IMR-90 (cell line): ENCODE data around the gene LEUTX. TPM values are rescaled to one million over a fixed set of nuclear protein-coding genes. Genes with fewer than 3 reads are reported as not detected.

Experiments
- ATAC-seq: fragments of 200-7000 bp; cut with Tn5 transposase; 2 replicates; pipeline ENCODE4 v1.9.1; 2020; ENCODE audit warnings: low read depth, mild to moderate bottlenecking, moderate library complexity
- BruUV-seq: library from RNA; stranded (reverse); fragments of 400-500 nt; replicated peaks from 2 replicates; lab custom pipeline; 2021; lab: Mats Ljungman, UMichigan
- CTCF ChIA-PET: fragments of 300-600 bp; formaldehyde crosslinking; extraction: SDS; loops from one replicate; lab custom pipeline; 2021; ENCODE audit warnings: antibody characterized with exemption; lab: Yijun Ruan, JAX
- POLR2A ChIA-PET: fragments of 300-600 bp; sonication (Branson Sonifier 250); formaldehyde crosslinking; loops from one replicate; lab custom pipeline; 2022; ENCODE audit warnings: antibody characterized with exemption; ENCODE audit not compliant: unreplicated experiment; lab: Charles Lee
- DNase-seq: peaks from one replicate; pipeline ENCODE4 v3.0.0; 2013
- H2AFZ ChIP-seq: replicated peaks from 2 replicates; pipeline ENCODE3; 2013; ENCODE audit warnings: low read length, mild to moderate bottlenecking; ENCODE audit not compliant: poor library complexity
- H2AK5ac ChIP-seq: 2 replicates; pipeline ENCODE4 v1.6.1; 2013; ENCODE audit warnings: low read depth, low read length, inconsistent platforms
- H2AK9ac ChIP-seq: replicated peaks from 2 replicates; pipeline ENCODE3; 2013; ENCODE audit warnings: mild to moderate bottlenecking, low read depth, low read length, moderate library complexity; ENCODE audit not compliant: poor library complexity
- H2BK120ac ChIP-seq: 2 replicates; pipeline ENCODE4 v1.6.1; 2013; ENCODE audit warnings: low read depth, low read length, inconsistent platforms
- H2BK15ac ChIP-seq: 3 replicates; pipeline ENCODE4 v1.6.1; 2013; ENCODE audit warnings: low read depth, low read length, inconsistent platforms
- H2BK20ac ChIP-seq: 2 replicates; pipeline ENCODE4 v1.6.1; 2013; ENCODE audit warnings: low read depth, mild to moderate bottlenecking, inconsistent platforms, low read length, moderate library complexity
- H2BK5ac ChIP-seq: 2 replicates; pipeline ENCODE4 v1.6.1; 2013; ENCODE audit warnings: mild to moderate bottlenecking, low read depth, low read length, inconsistent platforms; ENCODE audit not compliant: poor library complexity, severe bottlenecking
- H3K14ac ChIP-seq: replicated peaks from 2 replicates; pipeline ENCODE4 v1.6.1; 2013; ENCODE audit warnings: low read depth, low read length, inconsistent platforms
- H3K18ac ChIP-seq: 2 replicates; pipeline ENCODE4 v1.6.1; 2013; ENCODE audit warnings: low read depth, low read length, control low read depth
- H3K23ac ChIP-seq: 2 replicates; pipeline ENCODE4 v1.6.1; 2013; ENCODE audit warnings: low read depth, low read length, inconsistent platforms
- H3K27ac ChIP-seq: 2 replicates; pipeline ENCODE4 v1.5.1; 2013; ENCODE audit warnings: mild to moderate bottlenecking, control low read depth, low read length; ENCODE audit not compliant: insufficient read depth
- H3K27me3 ChIP-seq: 2 replicates; pipeline ENCODE4 v1.6.1; 2013; ENCODE audit warnings: low read length; ENCODE audit not compliant: control insufficient read depth, insufficient read depth
- H3K36me3 ChIP-seq: 2 replicates; pipeline ENCODE4 v1.6.1; 2013; ENCODE audit warnings: low read length, mixed read lengths; ENCODE audit not compliant: control insufficient read depth, insufficient read depth
- H3K4ac ChIP-seq: 2 replicates; pipeline ENCODE4 v1.6.1; 2013; ENCODE audit warnings: low read depth, low read length, inconsistent platforms
- H3K4me1 ChIP-seq: 2 replicates; pipeline ENCODE4 v1.6.1; 2013; ENCODE audit warnings: low read length, mixed read lengths; ENCODE audit not compliant: control insufficient read depth, insufficient read depth
- H3K4me2 ChIP-seq: 2 replicates; pipeline ENCODE4 v1.6.1; 2013; ENCODE audit warnings: low read depth, mild to moderate bottlenecking, control low read depth, low read length, moderate library complexity
- H3K4me3 ChIP-seq: 2 replicates; pipeline ENCODE4 v1.5.1; 2013; ENCODE audit warnings: low read depth, mild to moderate bottlenecking, control low read depth, low read length, moderate library complexity; ENCODE audit not compliant: insufficient read depth
- H3K56ac ChIP-seq: 2 replicates; pipeline ENCODE4 v1.6.1; 2013; ENCODE audit warnings: low read length, inconsistent platforms; ENCODE audit not compliant: insufficient read depth; ENCODE audit errors: extremely low read depth
- H3K79me1 ChIP-seq, 2 experiments: 2 replicates each; pipeline ENCODE4 v1.6.1; 2013; ENCODE audit warnings: low read length in 2 of 2, inconsistent platforms in 1 of 2, low read depth in 1 of 2
- H3K9ac ChIP-seq: 2 replicates; pipeline ENCODE4 v1.6.1; 2013; ENCODE audit warnings: low read depth, low read length, control low read depth
- H3K9me1 ChIP-seq: 2 replicates; pipeline ENCODE4 v1.6.1; 2013; ENCODE audit warnings: low read length, inconsistent platforms; ENCODE audit not compliant: insufficient read depth
- H3K9me3 ChIP-seq: 2 replicates; pipeline ENCODE4 v1.6.1; 2013; ENCODE audit warnings: low read length; ENCODE audit not compliant: control insufficient read depth, insufficient read depth
- H4K20me1 ChIP-seq: 2 replicates; pipeline ENCODE4 v1.6.1; 2013; ENCODE audit warnings: low read length, inconsistent platforms; ENCODE audit not compliant: insufficient read depth
- H4K5ac ChIP-seq: 2 replicates; pipeline ENCODE4 v1.6.1; 2013; ENCODE audit warnings: mild to moderate bottlenecking, low read depth, low read length, control low read depth
- H4K8ac ChIP-seq, 2 experiments: 2 replicates each; pipeline ENCODE4 v1.6.1; 2013; ENCODE audit warnings: low read depth in 2 of 2, low read length in 2 of 2, control low read depth in 1 of 2, inconsistent platforms in 1 of 2
- H4K91ac ChIP-seq: 2 replicates; pipeline ENCODE4 v1.6.1; 2013; ENCODE audit warnings: low read depth, low read length, inconsistent platforms; ENCODE audit not compliant: insufficient read depth
- BHLHE40 ChIP-seq: fragments of 150-350 bp; IDR thresholded peaks from 2 replicates; pipeline ENCODE4 v1.6.1; 2016; ENCODE audit warnings: mild to moderate bottlenecking, low read depth, low read length
- CHD1 ChIP-seq: IDR thresholded peaks from 2 replicates; pipeline ENCODE4 v1.6.1; 2012; ENCODE audit warnings: low read depth, low read length, improper control_type of control experiment
- MAFK ChIP-seq: IDR thresholded peaks from 2 replicates; pipeline ENCODE4 v1.6.1; 2012; ENCODE audit warnings: low read depth, low read length, improper control_type of control experiment
- MAZ ChIP-seq: IDR thresholded peaks from 2 replicates; pipeline ENCODE4 v1.6.1; 2012; ENCODE audit warnings: low read depth, mild to moderate bottlenecking, low read length, improper control_type of control experiment, moderate library complexity, borderline replicate concordance
- MXI1 ChIP-seq: IDR thresholded peaks from 2 replicates; pipeline ENCODE4 v1.6.1; 2012; ENCODE audit warnings: low read depth, mild to moderate bottlenecking, low read length, moderate library complexity, borderline replicate concordance
- POLR2A ChIP-seq: IDR thresholded peaks from 2 replicates; pipeline ENCODE4 v1.6.1; 2012; ENCODE audit warnings: mild to moderate bottlenecking, low read depth, low read length
- RAD21 ChIP-seq: IDR thresholded peaks from 2 replicates; pipeline ENCODE4 v1.6.1; 2012; ENCODE audit warnings: low read length, improper control_type of control experiment
- RCOR1 ChIP-seq: IDR thresholded peaks from 2 replicates; pipeline ENCODE4 v1.6.1; 2012; ENCODE audit warnings: mild to moderate bottlenecking, low read length, improper control_type of control experiment; ENCODE audit not compliant: insufficient replicate concordance
- RFX5 ChIP-seq: IDR thresholded peaks from 2 replicates; pipeline ENCODE4 v1.8.0; 2012; ENCODE audit warnings: low read depth, mild to moderate bottlenecking, low read length, moderate library complexity
- SMC3 ChIP-seq: fragments of 150-350 bp; IDR thresholded peaks from 2 replicates; pipeline ENCODE4 v1.6.1; 2016; ENCODE audit warnings: low read depth, mild to moderate bottlenecking, antibody characterized with exemption, low read length, moderate library complexity
- WGBS, 2 experiments: methylation state at CpG; one replicate each; pipeline versions ENCODE4 v1.1.5 to v1.1.7; 2013; ENCODE audit warnings: missing lambda C conversion rate in 2 of 2; ENCODE audit not compliant: insufficient read length in 1 of 2; ENCODE audit errors: extremely low coverage in 2 of 2; 5-methylcytosine and 5-hydroxymethylcytosine counted together
- dilution Hi-C: fragments of 300-500 bp; cut with HindIII; formaldehyde crosslinking; loops from one replicate; pipeline ENCODE4 v1.14.3; 2018; ENCODE audit warnings: low sequenced_read_pairs; ENCODE audit not compliant: unreplicated experiment
- in situ Hi-C: fragments of 300-500 bp; cut with MboI; formaldehyde crosslinking; loops from 3 replicates; pipeline ENCODE4 v1.14.3; 2019; ENCODE audit warnings: low sequenced_read_pairs, inconsistent platforms, mixed read lengths
- intact Hi-C: fragments of 100-400 bp; cut with micrococcal nuclease; formaldehyde crosslinking; loops from 2 replicates; pipeline ENCODE4 v1.10.0; 2022
- polyA plus RNA-seq, 3 experiments: library from polyadenylated mRNA; depleted of rRNA; stranded (reverse); fragments of >200 nt; gene quantifications; 2 replicates each; pipeline ENCODE4 v1.2.3, GENCODE V29; 2012; ENCODE audit warnings: low replicate concordance in 1 of 3
- total RNA-seq: library from RNA; depleted of rRNA; stranded (reverse); fragments of >200 nt; gene quantifications from 2 replicates; pipeline ENCODE4 v1.2.3, GENCODE V29; 2012

Gene LEUTX
- total and polyA plus RNA-seq, 2 of the 4 experiments (the other 2 are of a cell fraction) = not detected

- H2BK15ac ChIP-seq = no peak overlapping the region
- DNase-seq = no peak
- no peak overlapping the region for H3K4ac ChIP-seq
- H3K9ac ChIP-seq = no peak overlapping the region
- in situ Hi-C loops (no loop called here), dilution Hi-C loops (no loop called here), intact Hi-C loops (no loop called here)
- no peak overlapping the region for H4K91ac ChIP-seq
- no peak overlapping the region for H2AK5ac ChIP-seq
- BruUV-seq = no TSS peak
- no peaks in the 10 kb centered on the region for H3K4me1 ChIP-seq
- H3K27ac ChIP-seq = no peak overlapping the region
- H3K36me3 ChIP-seq = no peaks in the 10 kb centered on the region
- ChIA-PET POLR2A (no interaction called here), CTCF (no interaction called here)
- H4K8ac ChIP-seq = no peak overlapping the region
- H3K4me2 ChIP-seq = no peak overlapping the region
- no peak overlapping the region for H2AFZ ChIP-seq
- no peak overlapping the region for H3K14ac ChIP-seq
- H3K9me3 ChIP-seq = no peaks in the 10 kb centered on the region
- no CpG with 5 or more reads among the region's 3 CpGs for WGBS, 2 experiments
- H2AK9ac ChIP-seq = no peak overlapping the region
- H2BK120ac ChIP-seq = no peak overlapping the region
- H4K20me1 ChIP-seq = no peaks in the 10 kb centered on the region
- no peak overlapping the region for H3K18ac ChIP-seq
- H2BK5ac ChIP-seq = no peak overlapping the region
- H3K4me3 ChIP-seq = no peak overlapping the region
- no peak overlapping the region for H4K5ac ChIP-seq
- no peaks in the 10 kb centered on the region for H3K9me1 ChIP-seq
- no peaks in the 10 kb centered on the region for H3K79me1 ChIP-seq
- no peak for ATAC-seq
- no peaks in the 10 kb centered on the region for H3K27me3 ChIP-seq
- TF ChIP-seq RFX5 (no peak), POLR2A (no peak), RAD21 (no peak), SMC3 (no peak), RCOR1 (no peak), MXI1 (no peak), BHLHE40 (no peak), MAFK (no peak), MAZ (no peak), CHD1 (no peak)
- H3K23ac ChIP-seq = no peak overlapping the region
- H2BK20ac ChIP-seq = no peak overlapping the region
- H3K56ac ChIP-seq = no peak overlapping the region
Observed at GRCh38 chr19:39738814-39739213, 39.8 kb upstream of the LEUTX start.
